T-helper 1 cell (primary cell): Measurements from ENCODE around the gene MYO5A.

ENCODE experiments used
- DNase-seq, 5 donors: peaks; one replicate each; pipeline ENCODE4 v3.0.0-alpha.2; 2012 to 2020

The MYO5A gene

DNA sequence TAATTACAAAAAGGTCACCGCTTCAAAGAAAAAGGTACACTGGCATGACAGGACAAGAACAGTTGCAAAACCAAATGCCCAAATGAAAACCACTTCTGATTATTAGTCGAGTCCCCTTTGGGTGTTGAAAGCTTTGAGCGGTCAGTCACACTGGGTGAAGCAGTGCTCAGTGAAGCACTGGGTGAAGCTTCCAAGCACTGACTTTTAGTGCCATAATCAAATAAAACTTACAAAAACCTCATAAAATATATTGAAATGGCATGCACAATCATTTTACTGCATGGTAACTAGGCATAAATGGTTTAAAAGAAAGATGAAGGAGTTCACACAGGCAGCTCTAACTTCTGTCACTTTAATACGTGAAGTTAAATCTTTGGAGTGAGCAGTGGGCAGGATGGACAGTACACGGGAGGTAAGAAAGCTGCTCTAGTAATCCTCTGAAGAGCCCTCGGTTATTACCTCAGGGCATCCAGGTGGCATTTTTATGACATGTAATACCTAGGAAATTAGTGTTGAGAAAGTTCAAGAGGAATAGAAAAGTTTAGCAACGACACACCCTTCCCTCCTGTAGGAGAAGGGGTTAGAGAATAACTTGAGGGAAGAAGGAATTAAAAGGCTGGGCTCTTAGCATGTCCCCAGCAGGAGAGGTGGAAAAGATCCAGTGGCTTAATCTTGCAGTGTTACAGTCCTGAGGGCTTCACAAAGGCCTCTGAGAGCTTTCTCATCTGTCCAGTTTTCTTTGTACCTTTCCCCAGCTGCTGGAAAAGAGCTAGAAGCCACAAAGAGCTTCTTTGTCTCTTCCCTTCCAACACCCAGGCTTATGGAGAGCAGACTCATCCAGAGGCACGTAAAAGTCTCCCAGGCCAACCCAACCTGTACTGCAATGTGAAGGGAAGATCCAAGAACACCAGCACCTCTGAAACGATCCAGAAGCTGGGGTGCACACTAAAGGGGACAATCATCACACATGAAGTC is 168.2 kb downstream of the MYO5A start:
- no peak for DNase-seq

DNA sequence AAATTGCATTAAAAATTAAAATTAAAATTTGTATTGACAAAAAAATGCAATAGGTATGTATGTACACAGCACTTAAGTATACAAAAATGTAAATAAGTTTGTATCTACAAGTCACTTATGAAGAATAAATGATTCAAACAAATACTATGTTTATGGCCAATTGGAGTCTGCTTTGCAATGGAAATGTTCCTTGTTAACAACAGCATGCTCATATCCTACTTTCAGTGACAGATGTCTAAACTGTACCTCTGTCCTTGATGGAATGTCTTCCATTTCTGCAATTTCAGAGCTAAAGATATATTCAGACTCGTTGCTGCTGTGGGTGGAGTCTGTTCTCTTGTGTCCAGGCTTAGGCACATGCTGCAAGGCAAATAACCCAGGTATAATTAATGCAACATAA is 169.0 kb downstream of the MYO5A start:
- DNase-seq: no peak

- DNase-seq: no peak
Observed at GRCh38 chr15:52357949-52358348, 170.7 kb downstream of the MYO5A start.

GRCh38 chr15:52352086-52352485 is 176.6 kb downstream of the MYO5A start:
- no peak for DNase-seq

- no peak for DNase-seq
Observed at GRCh38 chr15:52351206-52351908, 177.3 kb downstream of the MYO5A start.

DNA sequence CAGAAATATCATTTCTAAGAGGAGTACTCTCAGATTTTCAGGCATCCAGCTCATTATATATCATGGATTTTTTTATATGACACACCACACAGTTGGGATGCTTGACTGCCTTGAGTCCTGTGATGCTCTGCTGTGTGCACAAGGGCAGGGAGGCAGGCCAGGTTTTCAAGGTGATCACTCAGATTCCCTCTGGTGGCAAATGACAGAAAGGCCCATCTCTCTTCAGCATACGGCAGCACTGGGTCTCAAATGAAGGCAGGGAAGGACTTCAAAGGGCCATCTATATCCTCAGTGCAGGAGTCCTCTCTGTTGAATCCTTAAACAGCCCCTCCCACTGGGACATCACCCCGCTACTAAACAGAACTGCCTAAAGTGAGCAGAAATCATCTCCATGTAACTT is 178.3 kb downstream of the MYO5A start:
- no peak for DNase-seq

GRCh38 chr15:52349052-52349700 is 179.5 kb downstream of the MYO5A start:
- DNase-seq: no peak

- no peak for DNase-seq
Observed at GRCh38 chr15:52348056-52348745, 180.5 kb downstream of the MYO5A start.

DNA sequence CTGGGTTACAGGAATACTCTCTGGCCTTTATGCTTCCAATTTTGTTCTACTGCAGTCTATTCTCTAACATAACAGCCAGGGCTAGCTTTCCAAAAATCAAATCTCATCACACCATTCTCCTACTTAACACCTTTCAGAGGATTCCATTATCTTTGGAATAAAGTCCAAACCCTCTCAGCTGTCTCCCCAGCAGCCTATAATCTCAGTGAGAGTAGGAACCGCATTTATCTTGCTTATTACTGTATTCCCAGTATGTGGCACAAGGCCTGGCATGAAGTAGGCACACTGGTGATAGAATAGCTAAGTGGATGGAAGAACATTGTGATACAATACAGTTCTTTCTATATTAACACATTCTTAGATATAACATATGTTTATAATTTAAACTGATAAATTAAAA is 184.1 kb downstream of the MYO5A start:
- DNase-seq: no peak

DNA sequence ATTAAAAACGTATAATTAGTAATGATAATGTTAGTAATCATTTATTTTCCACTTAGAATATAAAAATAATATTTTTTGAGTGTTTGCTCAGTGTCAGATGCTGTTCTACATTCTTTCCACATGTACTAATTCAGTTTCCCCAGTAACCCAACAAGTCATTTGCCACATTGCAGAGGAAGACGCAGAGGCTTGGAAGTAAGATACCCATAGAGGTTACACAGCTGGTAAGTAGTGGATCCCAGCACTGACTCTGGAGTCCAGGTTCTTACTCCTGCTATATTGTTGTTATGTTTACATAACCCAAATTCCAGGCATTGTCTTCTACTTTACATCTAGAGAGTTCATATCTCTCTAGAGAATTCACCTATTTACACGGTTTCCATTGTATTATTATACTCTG is 184.8 kb downstream of the MYO5A start:
- no peak for DNase-seq

DNA sequence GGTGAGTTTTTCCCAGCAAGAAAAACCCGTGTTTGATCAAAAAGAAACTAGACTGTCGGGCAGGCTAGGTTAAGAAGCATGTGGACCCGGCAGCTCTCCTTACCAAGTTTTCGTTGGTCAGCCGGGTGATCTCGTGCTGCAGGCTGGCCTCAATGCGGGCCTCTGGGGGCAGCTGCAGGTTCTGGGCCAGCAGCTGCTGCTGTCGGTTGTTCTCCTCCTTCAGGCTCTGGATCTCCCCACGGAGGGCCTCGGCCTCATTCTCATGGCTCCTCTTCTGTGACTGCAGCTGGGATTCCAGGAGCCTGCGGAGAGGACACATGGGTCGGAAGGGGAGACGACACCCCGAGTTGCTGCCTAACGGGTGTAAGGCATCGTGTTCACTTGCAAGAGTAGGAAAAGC is 188.6 kb downstream of the MYO5A start:
- no peak for DNase-seq

- no peak for DNase-seq
Observed at GRCh38 chr15:52338891-52339290, 189.8 kb downstream of the MYO5A start.

- no peak for DNase-seq
Observed at GRCh38 chr15:52338058-52338457, 190.6 kb downstream of the MYO5A start.

DNA sequence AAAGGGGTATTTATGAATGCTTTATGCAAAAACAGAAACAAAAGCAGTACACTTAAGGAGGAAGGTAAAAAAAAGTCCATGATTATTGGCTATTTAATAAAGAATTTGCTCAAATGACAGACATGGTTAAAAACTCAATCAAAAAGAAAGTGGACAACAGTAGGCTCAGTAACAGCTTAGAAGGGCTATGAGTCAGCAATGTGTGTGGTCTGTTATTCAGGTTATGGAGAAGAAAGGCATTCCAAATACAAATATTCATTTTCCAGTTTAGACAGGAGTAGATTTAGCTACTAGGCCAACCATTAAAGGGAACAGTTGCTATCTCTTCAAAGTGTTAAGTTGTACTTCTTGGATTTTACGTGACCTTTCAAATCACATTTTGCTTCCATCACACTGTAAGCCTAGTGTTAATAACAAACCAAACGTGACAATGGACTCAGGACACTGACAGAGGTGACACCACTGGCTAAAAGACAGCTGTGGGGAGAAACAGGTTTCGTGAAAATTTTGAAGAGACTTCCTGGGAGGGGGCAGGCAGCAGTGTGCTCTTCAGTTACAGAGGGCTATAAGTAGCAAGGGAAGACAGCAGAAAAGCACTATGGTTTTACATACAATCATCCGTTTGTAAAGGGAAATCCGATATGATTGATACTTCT is 191.4 kb downstream of the MYO5A start:
- DNase-seq: no peak

- DNase-seq: no peak
Observed at GRCh38 chr15:52336529-52336928, 192.2 kb downstream of the MYO5A start.

DNA sequence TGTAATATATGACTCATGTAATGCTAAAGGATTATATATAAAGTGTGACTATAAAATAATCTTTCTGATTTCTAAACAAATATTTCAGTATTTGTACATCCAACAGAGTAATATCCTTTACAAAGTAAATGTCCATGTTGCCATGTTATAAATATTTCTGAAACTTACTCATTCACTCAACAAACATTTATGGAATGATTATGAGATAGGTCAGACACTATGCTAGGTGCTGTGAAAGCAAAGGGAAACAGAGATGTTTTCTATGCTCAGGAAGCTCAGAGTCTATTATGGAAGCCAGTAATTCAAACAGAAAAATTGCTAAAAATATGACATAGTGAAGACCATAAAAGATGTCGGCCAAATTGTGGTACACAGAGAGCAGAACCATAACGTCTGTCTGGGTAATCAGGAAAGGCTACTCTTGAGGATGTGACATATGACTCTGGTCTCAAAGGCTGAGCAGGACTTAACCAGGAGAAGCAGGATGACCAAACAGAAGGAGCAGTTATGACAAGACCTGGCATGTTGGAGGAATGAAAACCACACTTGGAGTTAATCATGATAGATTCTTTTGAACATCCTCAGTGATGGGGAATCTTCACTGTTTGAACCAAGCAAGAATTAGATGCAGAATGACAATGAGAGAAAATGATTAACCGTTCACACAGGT is 194.1 kb downstream of the MYO5A start:
- DNase-seq: no peak

DNA sequence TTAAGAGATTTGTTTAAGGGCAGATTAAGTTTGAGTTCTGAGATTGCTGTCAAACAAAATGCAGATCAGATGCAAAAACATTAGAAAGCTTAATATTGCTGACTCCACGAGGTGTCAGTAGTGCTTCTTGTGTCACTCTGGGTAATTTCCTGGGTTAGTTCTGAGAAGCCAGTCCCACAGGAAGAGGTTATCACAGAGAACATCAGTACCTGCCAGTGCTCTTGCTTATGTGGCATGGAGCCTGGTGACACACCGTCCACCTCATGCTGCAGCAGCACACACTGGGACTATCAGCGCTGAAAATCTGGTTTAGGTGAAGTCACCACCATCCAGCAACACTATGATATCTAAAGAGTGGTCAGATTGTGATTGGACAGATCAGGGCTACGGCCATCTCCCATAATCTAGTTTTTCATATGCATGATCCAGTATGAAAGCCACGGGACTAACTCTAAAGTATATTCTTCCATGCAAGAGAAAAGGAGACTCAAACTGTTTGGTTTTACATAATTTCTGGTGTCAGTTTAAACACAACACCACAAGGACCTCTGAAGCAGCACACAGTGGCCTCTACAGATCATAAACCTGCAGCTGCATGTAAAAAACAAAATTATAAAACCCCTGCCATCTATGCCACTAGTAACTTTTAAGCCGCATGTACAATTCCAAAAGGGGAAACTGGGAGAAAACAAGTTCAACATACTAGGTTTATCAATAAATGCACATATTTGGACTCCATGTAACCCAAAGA is 197.0 kb downstream of the MYO5A start:
- peak in 4 of 5 donors; percentile 9 to 92 (median 28) for DNase-seq

- DNase-seq: no peak
Observed at GRCh38 chr15:52329987-52330386, 198.7 kb downstream of the MYO5A start.

GRCh38 chr15:52329150-52329549 is 199.5 kb downstream of the MYO5A start:
- DNase-seq: no peak

- no peak for DNase-seq
Observed at GRCh38 chr15:52328680-52329079, 200.0 kb downstream of the MYO5A start.

DNA sequence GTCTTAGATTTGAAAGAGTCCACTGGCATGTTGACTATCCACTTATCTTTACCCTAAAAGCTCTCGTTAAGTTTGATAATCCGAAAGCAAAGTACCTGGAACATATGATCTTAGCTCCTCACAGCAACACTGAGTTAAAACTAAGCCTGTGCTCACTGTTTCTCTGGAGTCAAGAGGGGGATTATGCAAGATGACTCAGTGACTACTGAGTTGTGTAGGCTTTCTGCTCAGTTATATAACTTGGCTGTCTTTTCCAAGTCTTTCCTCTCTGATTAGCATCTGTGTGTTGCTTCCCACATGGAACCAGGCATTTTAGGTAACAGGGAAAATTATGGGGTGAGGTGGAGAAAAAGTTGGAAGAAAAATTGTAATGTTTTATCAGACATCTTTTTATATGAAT is 201.9 kb downstream of the MYO5A start:
- no peak for DNase-seq
